KMS-11 (cell line): ENCODE data around the gene CUEDC1.
A peak's percentile ranks its signal among the peaks of the same experiment; 100 is the strongest.

Source experiments
- H2AFZ ChIP-seq: fragments of 200-600 bp; sonication (generic); 2 replicates; pipeline ENCODE4 v1.6.1; 2016; ENCODE audit warnings: antibody characterized with exemption, mixed run types, low read depth
- H3K27ac ChIP-seq: fragments of 200-600 bp; sonication (generic); 2 replicates; pipeline ENCODE4 v1.6.1; 2016; ENCODE audit warnings: mild to moderate bottlenecking, mixed run types
- H3K27me3 ChIP-seq: fragments of 200-600 bp; sonication (generic); 2 replicates; pipeline ENCODE4 v1.6.1; 2017; ENCODE audit warnings: mild to moderate bottlenecking, low read depth, mixed run types, moderate library complexity; ENCODE audit not compliant: insufficient read depth
- H3K36me3 ChIP-seq: fragments of 200-600 bp; sonication (generic); 2 replicates; pipeline ENCODE4 v1.6.1; 2017; ENCODE audit warnings: mild to moderate bottlenecking, mixed run types; ENCODE audit not compliant: insufficient read depth
- H3K4me1 ChIP-seq: fragments of 200-600 bp; sonication (generic); 2 replicates; pipeline ENCODE4 v1.6.1; 2016; ENCODE audit warnings: mild to moderate bottlenecking, low read depth, mixed run types; ENCODE audit not compliant: poor library complexity, severe bottlenecking
- H3K4me2 ChIP-seq: fragments of 200-600 bp; sonication (generic); 2 replicates; pipeline ENCODE4 v1.7.0; 2016; ENCODE audit warnings: mild to moderate bottlenecking, mixed run types
- H3K4me3 ChIP-seq: fragments of 200-600 bp; sonication (generic); IDR thresholded peaks from 2 replicates; pipeline ENCODE4 v1.6.1; 2017; ENCODE audit warnings: low read depth, low read length, mixed read lengths; ENCODE audit not compliant: insufficient read depth
- H3K79me2 ChIP-seq: fragments of 200-600 bp; sonication (generic); 2 replicates; pipeline ENCODE4 v1.6.1; 2016; ENCODE audit warnings: low read depth, mixed run types; ENCODE audit not compliant: insufficient read depth
- H3K9ac ChIP-seq: fragments of 200-600 bp; sonication (generic); 2 replicates; pipeline ENCODE4 v1.6.1; 2016; ENCODE audit warnings: mild to moderate bottlenecking, mixed run types
- H4K20me1 ChIP-seq: fragments of 200-600 bp; sonication (generic); 2 replicates; pipeline ENCODE4 v1.6.1; 2016; ENCODE audit warnings: mild to moderate bottlenecking, mixed run types; ENCODE audit not compliant: insufficient read depth
- CTCF ChIP-seq: fragments of 200-600 bp; sonication (generic); conservative IDR thresholded peaks from 2 replicates; pipeline ENCODE4 v1.6.1; 2017; ENCODE audit warnings: low read depth, mild to moderate bottlenecking, antibody characterized with exemption, low read length, moderate library complexity, mixed read lengths

Gene CUEDC1

GRCh38 chr17:57953219-57953618, 2.0 kb downstream of the CUEDC1 start:
- no peaks in the 10 kb centered on the region for H3K79me2 ChIP-seq
- H3K9ac ChIP-seq: no peak overlapping the region
- H2AFZ ChIP-seq: no peak overlapping the region
- no peak for TF ChIP-seq CTCF
- H3K27ac ChIP-seq: no peak overlapping the region
- H3K4me3 ChIP-seq: no peak overlapping the region
- peaks cover 60% of the 10 kb centered on the region for H3K27me3 ChIP-seq
- H3K4me2 ChIP-seq: no peak overlapping the region
- H3K4me1 ChIP-seq: peaks cover 54% of the 10 kb centered on the region
- H3K36me3 ChIP-seq: no peaks in the 10 kb centered on the region
- H4K20me1 ChIP-seq: no peaks in the 10 kb centered on the region

GRCh38 chr17:57949649-57950048, 5.6 kb downstream of the CUEDC1 start:
- Histone ChIP-seq H3K36me3 (no peaks in the 10 kb centered on the region), H3K79me2 (no peaks in the 10 kb centered on the region), H3K4me1 (peaks cover 65% of the 10 kb centered on the region), H4K20me1 (no peaks in the 10 kb centered on the region), H3K4me2 (peak overlapping the region; percentile 73; the same call in 1 of the 2 replicates), H3K9ac (no peak overlapping the region), H3K4me3 (no peak overlapping the region), H3K27me3 (peaks cover 65% of the 10 kb centered on the region), H3K27ac (no peak overlapping the region), H2AFZ (no peak overlapping the region)
- TF ChIP-seq CTCF: no peak

- no peaks in the 10 kb centered on the region for H3K79me2 ChIP-seq
- peaks cover 62% of the 10 kb centered on the region for H3K27me3 ChIP-seq
- H3K4me3 ChIP-seq: no peak overlapping the region
- no peaks in the 10 kb centered on the region for H4K20me1 ChIP-seq
- no peaks in the 10 kb centered on the region for H3K36me3 ChIP-seq
- TF ChIP-seq CTCF: no peak
- H3K4me1 ChIP-seq: peaks cover 65% of the 10 kb centered on the region
- H2AFZ ChIP-seq: no peak overlapping the region
- H3K27ac ChIP-seq: no peak overlapping the region
- peak overlapping the region; percentile 70 for H3K4me2 ChIP-seq
- no peak overlapping the region for H3K9ac ChIP-seq
Observed at GRCh38 chr17:57948555-57949420, 6.4 kb downstream of the CUEDC1 start.

GRCh38 chr17:57948169-57948554, 7.0 kb downstream of the CUEDC1 start:
- peaks cover 62% of the 10 kb centered on the region for H3K27me3 ChIP-seq
- H3K4me1 ChIP-seq: peaks cover 65% of the 10 kb centered on the region
- no peaks in the 10 kb centered on the region for H3K79me2 ChIP-seq
- H2AFZ ChIP-seq: no peak overlapping the region
- no peak overlapping the region for H3K9ac ChIP-seq
- H3K36me3 ChIP-seq: no peaks in the 10 kb centered on the region
- H3K4me2 ChIP-seq: peak overlapping the region; percentile 70
- H3K27ac ChIP-seq: no peak overlapping the region
- TF ChIP-seq CTCF: no peak
- no peak overlapping the region for H3K4me3 ChIP-seq
- H4K20me1 ChIP-seq: no peaks in the 10 kb centered on the region
